IMR-90 (cell line): ENCODE measurements around the gene MERTK. TPM values are rescaled to one million over a fixed set of nuclear protein-coding genes. Genes with fewer than 3 reads are reported as not detected.

Experiments
- ATAC-seq: fragments of 200-7000 bp; cut with Tn5 transposase; 2 replicates; pipeline ENCODE4 v1.9.1; 2020; ENCODE audit warnings: low read depth, mild to moderate bottlenecking, moderate library complexity
- BruUV-seq: library from RNA; stranded (reverse); fragments of 400-500 nt; replicated peaks from 2 replicates; lab custom pipeline; 2021; lab: Mats Ljungman, UMichigan
- CTCF ChIA-PET: fragments of 300-600 bp; formaldehyde crosslinking; extraction: SDS; loops from one replicate; lab custom pipeline; 2021; ENCODE audit warnings: antibody characterized with exemption; lab: Yijun Ruan, JAX
- POLR2A ChIA-PET: fragments of 300-600 bp; sonication (Branson Sonifier 250); formaldehyde crosslinking; loops from one replicate; lab custom pipeline; 2022; ENCODE audit warnings: antibody characterized with exemption; ENCODE audit not compliant: unreplicated experiment; lab: Charles Lee
- DNase-seq: peaks from one replicate; pipeline ENCODE4 v3.0.0; 2013
- H2AFZ ChIP-seq: replicated peaks from 2 replicates; pipeline ENCODE3; 2013; ENCODE audit warnings: low read length, mild to moderate bottlenecking; ENCODE audit not compliant: poor library complexity
- H2AK5ac ChIP-seq: 2 replicates; pipeline ENCODE4 v1.6.1; 2013; ENCODE audit warnings: low read depth, low read length, inconsistent platforms
- H2AK9ac ChIP-seq: replicated peaks from 2 replicates; pipeline ENCODE3; 2013; ENCODE audit warnings: mild to moderate bottlenecking, low read depth, low read length, moderate library complexity; ENCODE audit not compliant: poor library complexity
- H2BK120ac ChIP-seq: 2 replicates; pipeline ENCODE4 v1.6.1; 2013; ENCODE audit warnings: low read depth, low read length, inconsistent platforms
- H2BK15ac ChIP-seq: 3 replicates; pipeline ENCODE4 v1.6.1; 2013; ENCODE audit warnings: low read depth, low read length, inconsistent platforms
- H2BK20ac ChIP-seq: 2 replicates; pipeline ENCODE4 v1.6.1; 2013; ENCODE audit warnings: low read depth, mild to moderate bottlenecking, inconsistent platforms, low read length, moderate library complexity
- H2BK5ac ChIP-seq: 2 replicates; pipeline ENCODE4 v1.6.1; 2013; ENCODE audit warnings: mild to moderate bottlenecking, low read depth, low read length, inconsistent platforms; ENCODE audit not compliant: poor library complexity, severe bottlenecking
- H3K14ac ChIP-seq: replicated peaks from 2 replicates; pipeline ENCODE4 v1.6.1; 2013; ENCODE audit warnings: low read depth, low read length, inconsistent platforms
- H3K18ac ChIP-seq: 2 replicates; pipeline ENCODE4 v1.6.1; 2013; ENCODE audit warnings: low read depth, low read length, control low read depth
- H3K23ac ChIP-seq: 2 replicates; pipeline ENCODE4 v1.6.1; 2013; ENCODE audit warnings: low read depth, low read length, inconsistent platforms
- H3K27ac ChIP-seq: 2 replicates; pipeline ENCODE4 v1.5.1; 2013; ENCODE audit warnings: mild to moderate bottlenecking, control low read depth, low read length; ENCODE audit not compliant: insufficient read depth
- H3K27me3 ChIP-seq: 2 replicates; pipeline ENCODE4 v1.6.1; 2013; ENCODE audit warnings: low read length; ENCODE audit not compliant: control insufficient read depth, insufficient read depth
- H3K36me3 ChIP-seq: 2 replicates; pipeline ENCODE4 v1.6.1; 2013; ENCODE audit warnings: low read length, mixed read lengths; ENCODE audit not compliant: control insufficient read depth, insufficient read depth
- H3K4ac ChIP-seq: 2 replicates; pipeline ENCODE4 v1.6.1; 2013; ENCODE audit warnings: low read depth, low read length, inconsistent platforms
- H3K4me1 ChIP-seq: 2 replicates; pipeline ENCODE4 v1.6.1; 2013; ENCODE audit warnings: low read length, mixed read lengths; ENCODE audit not compliant: control insufficient read depth, insufficient read depth
- H3K4me2 ChIP-seq: 2 replicates; pipeline ENCODE4 v1.6.1; 2013; ENCODE audit warnings: low read depth, mild to moderate bottlenecking, control low read depth, low read length, moderate library complexity
- H3K4me3 ChIP-seq: 2 replicates; pipeline ENCODE4 v1.5.1; 2013; ENCODE audit warnings: low read depth, mild to moderate bottlenecking, control low read depth, low read length, moderate library complexity; ENCODE audit not compliant: insufficient read depth
- H3K56ac ChIP-seq: 2 replicates; pipeline ENCODE4 v1.6.1; 2013; ENCODE audit warnings: low read length, inconsistent platforms; ENCODE audit not compliant: insufficient read depth; ENCODE audit errors: extremely low read depth
- H3K79me1 ChIP-seq, 2 experiments: 2 replicates each; pipeline ENCODE4 v1.6.1; 2013; ENCODE audit warnings: low read length in 2 of 2, inconsistent platforms in 1 of 2, low read depth in 1 of 2
- H3K9ac ChIP-seq: 2 replicates; pipeline ENCODE4 v1.6.1; 2013; ENCODE audit warnings: low read depth, low read length, control low read depth
- H3K9me1 ChIP-seq: 2 replicates; pipeline ENCODE4 v1.6.1; 2013; ENCODE audit warnings: low read length, inconsistent platforms; ENCODE audit not compliant: insufficient read depth
- H3K9me3 ChIP-seq: 2 replicates; pipeline ENCODE4 v1.6.1; 2013; ENCODE audit warnings: low read length; ENCODE audit not compliant: control insufficient read depth, insufficient read depth
- H4K20me1 ChIP-seq: 2 replicates; pipeline ENCODE4 v1.6.1; 2013; ENCODE audit warnings: low read length, inconsistent platforms; ENCODE audit not compliant: insufficient read depth
- H4K5ac ChIP-seq: 2 replicates; pipeline ENCODE4 v1.6.1; 2013; ENCODE audit warnings: mild to moderate bottlenecking, low read depth, low read length, control low read depth
- H4K8ac ChIP-seq, 2 experiments: 2 replicates each; pipeline ENCODE4 v1.6.1; 2013; ENCODE audit warnings: low read depth in 2 of 2, low read length in 2 of 2, control low read depth in 1 of 2, inconsistent platforms in 1 of 2
- H4K91ac ChIP-seq: 2 replicates; pipeline ENCODE4 v1.6.1; 2013; ENCODE audit warnings: low read depth, low read length, inconsistent platforms; ENCODE audit not compliant: insufficient read depth
- BHLHE40 ChIP-seq: fragments of 150-350 bp; IDR thresholded peaks from 2 replicates; pipeline ENCODE4 v1.6.1; 2016; ENCODE audit warnings: mild to moderate bottlenecking, low read depth, low read length
- CEBPB ChIP-seq: IDR thresholded peaks from 2 replicates; pipeline ENCODE4 v1.6.1; 2012; ENCODE audit warnings: low read depth, low read length, improper control_type of control experiment
- CHD1 ChIP-seq: IDR thresholded peaks from 2 replicates; pipeline ENCODE4 v1.6.1; 2012; ENCODE audit warnings: low read depth, low read length, improper control_type of control experiment
- CTCF ChIP-seq: conservative IDR thresholded peaks from 2 replicates; pipeline ENCODE4 v1.5.1; 2012; ENCODE audit warnings: mild to moderate bottlenecking, low read depth, low read length, improper control_type of control experiment
- ELK1 ChIP-seq: fragments of 150-350 bp; IDR thresholded peaks from 2 replicates; pipeline ENCODE4 v1.6.1; 2016; ENCODE audit warnings: low read depth, mild to moderate bottlenecking, low read length, moderate library complexity, borderline replicate concordance
- FOS ChIP-seq: fragments of 150-350 bp; IDR thresholded peaks from 2 replicates; pipeline ENCODE4 v1.6.1; 2016; ENCODE audit warnings: low read depth, low read length
- MAFK ChIP-seq: IDR thresholded peaks from 2 replicates; pipeline ENCODE4 v1.6.1; 2012; ENCODE audit warnings: low read depth, low read length, improper control_type of control experiment
- MAZ ChIP-seq: IDR thresholded peaks from 2 replicates; pipeline ENCODE4 v1.6.1; 2012; ENCODE audit warnings: low read depth, mild to moderate bottlenecking, low read length, improper control_type of control experiment, moderate library complexity, borderline replicate concordance
- MXI1 ChIP-seq: IDR thresholded peaks from 2 replicates; pipeline ENCODE4 v1.6.1; 2012; ENCODE audit warnings: low read depth, mild to moderate bottlenecking, low read length, moderate library complexity, borderline replicate concordance
- NFE2L2 ChIP-seq: fragments of 150-350 bp; IDR thresholded peaks from 2 replicates; pipeline ENCODE4 v1.6.1; 2016; ENCODE audit warnings: low read depth, mild to moderate bottlenecking, low read length
- POLR2A ChIP-seq: IDR thresholded peaks from 2 replicates; pipeline ENCODE4 v1.6.1; 2012; ENCODE audit warnings: mild to moderate bottlenecking, low read depth, low read length
- RAD21 ChIP-seq: IDR thresholded peaks from 2 replicates; pipeline ENCODE4 v1.6.1; 2012; ENCODE audit warnings: low read length, improper control_type of control experiment
- RCOR1 ChIP-seq: IDR thresholded peaks from 2 replicates; pipeline ENCODE4 v1.6.1; 2012; ENCODE audit warnings: mild to moderate bottlenecking, low read length, improper control_type of control experiment; ENCODE audit not compliant: insufficient replicate concordance
- RFX5 ChIP-seq: IDR thresholded peaks from 2 replicates; pipeline ENCODE4 v1.8.0; 2012; ENCODE audit warnings: low read depth, mild to moderate bottlenecking, low read length, moderate library complexity
- SMC3 ChIP-seq: fragments of 150-350 bp; IDR thresholded peaks from 2 replicates; pipeline ENCODE4 v1.6.1; 2016; ENCODE audit warnings: low read depth, mild to moderate bottlenecking, antibody characterized with exemption, low read length, moderate library complexity
- USF2 ChIP-seq: fragments of 150-350 bp; IDR thresholded peaks from 2 replicates; pipeline ENCODE4 v1.6.1; 2017; ENCODE audit warnings: mild to moderate bottlenecking, antibody characterized with exemption, low read length, low read depth
- WGBS, 2 experiments: methylation state at CpG; one replicate each; pipeline versions ENCODE4 v1.1.5 to v1.1.7; 2013; ENCODE audit warnings: missing lambda C conversion rate in 2 of 2; ENCODE audit not compliant: insufficient read length in 1 of 2; ENCODE audit errors: extremely low coverage in 2 of 2; 5-methylcytosine and 5-hydroxymethylcytosine counted together
- dilution Hi-C: fragments of 300-500 bp; cut with HindIII; formaldehyde crosslinking; loops from one replicate; pipeline ENCODE4 v1.14.3; 2018; ENCODE audit warnings: low sequenced_read_pairs; ENCODE audit not compliant: unreplicated experiment
- in situ Hi-C: fragments of 300-500 bp; cut with MboI; formaldehyde crosslinking; loops from 3 replicates; pipeline ENCODE4 v1.14.3; 2019; ENCODE audit warnings: low sequenced_read_pairs, inconsistent platforms, mixed read lengths
- intact Hi-C: fragments of 100-400 bp; cut with micrococcal nuclease; formaldehyde crosslinking; loops from 2 replicates; pipeline ENCODE4 v1.10.0; 2022
- polyA plus RNA-seq, 3 experiments: library from polyadenylated mRNA; depleted of rRNA; stranded (reverse); fragments of >200 nt; gene quantifications; 2 replicates each; pipeline ENCODE4 v1.2.3, GENCODE V29; 2012; ENCODE audit warnings: low replicate concordance in 1 of 3
- total RNA-seq: library from RNA; depleted of rRNA; stranded (reverse); fragments of >200 nt; gene quantifications from 2 replicates; pipeline ENCODE4 v1.2.3, GENCODE V29; 2012

The MERTK gene
- total and polyA plus RNA-seq, 2 of the 4 experiments (the other 2 are of a cell fraction) = 0.36 to 0.62 TPM

- ChIA-PET POLR2A (no interaction called here), CTCF (no interaction called here)
- Histone ChIP-seq H2BK20ac (no peak overlapping the region), H4K91ac (no peak overlapping the region), H4K20me1 (no peaks in the 10 kb centered on the region), H3K4me3 (no peak overlapping the region), H3K27ac (no peak overlapping the region), H3K36me3 (no peaks in the 10 kb centered on the region), H2AK9ac (no peak overlapping the region), H3K4me2 (no peak overlapping the region), H2BK15ac (no peak overlapping the region), H3K9me3 (no peaks in the 10 kb centered on the region), H3K9me1 (no peaks in the 10 kb centered on the region), H3K14ac (no peak overlapping the region), H2AFZ (no peak overlapping the region), H3K79me1 (no peaks in the 10 kb centered on the region), H3K23ac (no peak overlapping the region), H3K18ac (no peak overlapping the region), H3K4ac (no peak overlapping the region), H4K5ac (no peak overlapping the region), H4K8ac (no peak overlapping the region), H3K9ac (no peak overlapping the region), H2BK5ac (no peak overlapping the region), H2AK5ac (no peak overlapping the region), H3K27me3 (peaks cover 19% of the 10 kb centered on the region), H3K56ac (no peak overlapping the region), H2BK120ac (no peak overlapping the region), H3K4me1 (peaks cover 4% of the 10 kb centered on the region; the same call in 1 of the 2 replicates)
- DNase-seq (no peak), ATAC-seq (no peak)
- dilution Hi-C loops = no loop called here
- no CpG with 5 or more reads among the region's 3 CpGs for WGBS, 2 experiments
- TF ChIP-seq MXI1 = no peak
- TF ChIP-seq CHD1 = no peak
- no peak for TF ChIP-seq CEBPB
- TF ChIP-seq RFX5 = no peak
- no peak for TF ChIP-seq SMC3
- TF ChIP-seq MAFK = no peak
- TF ChIP-seq FOS = no peak
- no peak for TF ChIP-seq RAD21
- TF ChIP-seq NFE2L2 = no peak
- no peak for TF ChIP-seq MAZ
- TF ChIP-seq RCOR1 = no peak
- TF ChIP-seq BHLHE40 = no peak
- no peak for TF ChIP-seq CTCF
- no peak for TF ChIP-seq ELK1
- no peak for TF ChIP-seq USF2
- no peak for TF ChIP-seq POLR2A
- BruUV-seq = no TSS peak
- intact Hi-C loops = no loop called here
- in situ Hi-C loops = no loop called here
These were observed 10.7 kb downstream of the MERTK start for GRCh38 chr2:111909079-111909478.
